ENCODE measurements around the gene ATP5F1C.
"Not testable (repeated sequence)": the region's sequence is repeated elsewhere in the genome, so short reads cannot be mapped to it uniquely, and the experiment has no call there.

Gene ATP5F1C

GRCh38 chr10:7794251-7795026, 6.5 kb downstream of the ATP5F1C start:
- no peak for DNase-seq

- no peak for DNase-seq
Observed at GRCh38 chr10:7795605-7796004, 7.6 kb downstream of the ATP5F1C start.

GRCh38 chr10:7797582-7797981, 9.6 kb downstream of the ATP5F1C start:
- peak in 1 of 5 experiments; percentile 44 for DNase-seq

DNA sequence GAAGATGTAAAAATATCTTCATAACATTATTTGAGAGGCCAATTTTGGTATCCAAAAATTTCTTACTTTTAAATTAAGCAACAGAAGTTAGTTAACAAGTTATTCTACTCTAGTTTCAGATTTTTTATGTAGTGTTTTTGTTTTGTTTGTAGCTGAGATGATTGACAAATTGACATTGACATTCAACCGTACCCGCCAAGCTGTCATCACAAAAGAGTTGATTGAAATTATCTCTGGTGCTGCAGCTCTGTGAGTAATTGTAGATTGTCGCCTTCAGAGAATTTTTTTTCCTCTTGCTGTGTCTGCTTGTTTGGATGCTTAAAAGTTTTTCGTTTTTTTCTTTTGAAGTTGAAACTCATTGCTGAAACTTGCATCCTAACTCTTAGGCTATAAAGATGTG, 14.6 kb downstream of the ATP5F1C start:
- DNase-seq, result no peak

DNA sequence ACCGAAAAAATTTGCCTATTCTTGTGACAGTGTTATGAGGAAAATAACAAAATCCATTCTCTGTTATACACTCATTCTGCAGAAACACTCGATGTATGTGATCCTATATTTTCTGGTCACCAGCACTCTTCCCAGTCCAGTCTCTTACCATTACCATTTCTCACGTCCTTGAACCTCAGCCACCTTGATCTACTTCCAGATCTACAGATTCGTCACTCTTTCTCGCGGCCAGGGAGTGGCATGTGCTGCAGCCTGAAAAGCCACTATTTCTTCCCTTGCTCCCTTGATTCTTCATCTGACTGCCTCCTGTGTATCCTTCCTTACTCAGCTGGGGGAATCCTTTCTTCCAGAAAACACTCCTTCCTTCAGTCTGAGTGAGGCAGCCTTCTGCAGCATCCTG, 16.2 kb downstream of the ATP5F1C start:
- DNase-seq, result no peak

DNA sequence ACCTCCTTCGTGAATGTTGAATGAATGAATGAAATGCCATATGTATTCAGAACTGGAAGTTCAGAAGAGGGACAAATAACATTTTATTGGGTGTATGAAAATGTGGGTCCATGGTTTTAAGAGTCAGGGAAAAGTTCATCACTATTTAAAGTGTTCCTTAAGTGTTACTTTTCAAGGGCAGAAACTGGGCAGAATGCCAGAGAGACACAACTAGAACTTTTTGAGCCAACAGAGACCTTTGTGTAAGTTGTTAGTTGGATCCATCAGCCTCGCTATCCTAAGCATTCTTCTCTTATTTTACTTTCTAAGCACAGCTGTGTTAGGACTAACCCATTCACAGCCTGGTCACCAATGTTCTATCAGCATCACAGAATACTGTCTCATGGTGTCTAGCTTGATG, 16.8 kb downstream of the ATP5F1C start:
- DNase-seq, result no peak

DNA sequence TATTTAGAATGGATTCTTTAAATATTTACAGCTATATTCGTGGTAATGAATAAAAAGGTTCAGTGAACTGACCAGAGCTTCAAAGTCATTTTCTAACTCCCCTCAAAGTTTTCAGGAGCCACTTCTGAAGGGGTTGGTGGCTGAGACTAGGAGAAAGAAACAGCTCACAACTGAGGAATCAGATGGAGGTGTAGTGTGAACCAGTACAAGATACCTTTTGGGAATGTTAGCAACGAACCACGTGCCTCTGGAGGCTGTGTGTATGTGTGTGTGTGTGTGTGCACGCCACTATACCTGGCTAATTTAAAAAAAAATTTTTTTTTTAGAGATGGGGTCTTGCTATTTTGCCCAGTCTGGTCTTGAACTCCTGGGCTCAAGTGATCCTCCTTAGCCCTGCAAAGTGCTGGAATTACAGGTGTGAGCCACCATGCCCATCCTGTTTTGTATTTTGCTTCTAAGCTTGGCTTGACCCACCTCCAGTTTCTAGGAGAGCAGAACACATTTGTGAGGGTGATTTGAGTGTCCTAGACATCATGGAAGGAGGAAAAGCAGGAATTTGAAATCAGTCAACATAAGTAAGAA, 20.8 kb downstream of the ATP5F1C start:
- DNase-seq, result no peak

- no peak for DNase-seq
Observed at GRCh38 chr10:7810443-7810842, 22.5 kb downstream of the ATP5F1C start.

DNA sequence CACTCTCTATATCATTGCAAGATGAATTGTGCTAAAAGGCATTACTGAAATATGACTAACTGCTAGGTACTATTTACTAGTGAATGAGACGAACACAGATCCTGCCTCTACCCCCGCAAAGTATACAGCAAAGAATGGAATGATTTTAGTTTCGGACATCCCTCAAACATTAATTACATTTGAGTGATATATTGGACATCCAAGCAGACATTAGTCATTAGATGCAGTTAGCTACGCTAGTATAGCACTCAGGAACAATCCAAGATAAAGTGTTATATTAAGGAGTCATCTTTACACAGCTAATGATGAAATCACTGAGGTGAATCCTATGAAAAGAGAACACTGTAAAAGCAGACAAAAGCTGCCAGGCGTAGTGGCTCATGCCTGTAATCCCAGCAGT, 23.0 kb downstream of the ATP5F1C start:
- DNase-seq, result no peak

GRCh38 chr10:7811743-7812142, 23.8 kb downstream of the ATP5F1C start:
- DNase-seq, result not testable (repeated sequence)

DNA sequence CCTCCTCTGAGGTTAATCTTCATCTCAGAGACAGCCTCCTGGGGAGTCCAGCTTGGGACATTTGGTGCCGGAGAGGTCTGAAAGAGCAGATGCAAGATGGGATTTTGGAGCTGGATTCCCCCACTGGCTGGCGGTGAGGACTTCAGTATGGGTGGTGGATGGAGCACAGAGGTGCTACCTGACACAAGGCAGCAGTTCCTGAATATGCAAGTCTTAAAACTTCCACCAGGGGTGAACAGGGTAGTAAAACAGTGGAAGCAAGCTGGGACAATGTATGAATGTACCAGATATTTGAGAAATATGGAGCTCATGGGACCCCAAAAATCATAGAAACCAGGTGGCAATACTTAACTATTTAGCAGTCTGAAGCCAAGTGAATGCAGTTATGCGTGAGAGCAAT, 25.5 kb downstream of the ATP5F1C start:
- DNase-seq, result no peak

DNA sequence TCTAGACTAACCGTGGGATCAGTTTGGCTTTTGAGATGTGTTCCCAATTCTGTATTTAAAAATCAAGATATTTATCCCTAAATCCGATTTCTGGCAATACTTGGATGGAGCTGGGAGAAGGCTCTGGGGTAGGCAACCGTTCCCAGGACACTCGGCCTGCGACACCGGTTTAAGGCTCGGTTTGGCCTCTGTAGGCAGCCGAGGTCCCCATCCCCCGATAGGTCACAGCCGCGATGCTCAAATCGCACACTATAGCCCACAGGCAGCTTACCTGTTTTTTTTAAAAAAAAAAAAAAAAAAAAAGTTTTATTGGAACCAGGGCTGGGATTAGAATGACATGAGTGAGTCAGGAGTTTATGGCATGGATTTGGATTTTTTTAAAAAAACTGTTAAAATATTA, 29.6 kb downstream of the ATP5F1C start:
- DNase-seq, result no peak

DNA sequence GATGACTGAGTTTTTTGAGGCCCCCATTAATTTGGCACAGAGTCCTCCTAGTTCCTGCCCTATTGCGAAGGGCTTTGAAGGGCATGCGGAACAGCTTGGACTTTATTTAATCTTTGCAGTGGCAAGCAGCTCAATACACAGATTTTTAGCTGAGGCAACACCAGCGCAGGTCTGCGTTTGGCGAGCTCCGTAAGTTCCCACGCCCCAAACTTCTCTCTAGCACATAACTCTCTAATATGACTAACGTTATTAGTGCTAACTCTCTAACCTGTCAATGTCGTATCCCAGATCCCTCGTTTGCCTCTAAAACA, 30.0 kb downstream of the ATP5F1C start:
- no peak for DNase-seq

- DNase-seq, result peak; percentile 77 to 94 (median 88)
Observed at GRCh38 chr10:7818295-7819120, 30.5 kb downstream of the ATP5F1C start, which contains the start of gene TAF3. Gene TAF3, plus strand, starts transcription at chr10:7818505. Its CDS starts 205 bp downstream, at chr10:7818710.

DNA sequence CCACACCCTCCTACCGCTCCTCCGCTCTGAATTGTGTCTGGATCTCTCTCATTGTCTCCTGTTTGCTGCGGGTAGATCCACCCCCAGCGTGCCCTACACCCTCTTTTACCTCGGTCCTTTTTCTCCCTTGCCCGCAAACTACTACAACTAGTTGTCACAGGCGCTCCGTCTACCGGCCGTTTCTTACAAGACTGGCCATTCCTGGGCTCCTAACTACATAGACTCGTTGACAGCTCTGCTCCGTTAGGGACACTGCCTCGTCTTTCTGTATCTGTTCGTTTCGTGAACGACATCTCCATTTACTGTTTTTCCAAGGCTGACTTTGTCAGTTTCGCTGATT, 31.1 kb downstream of the ATP5F1C start:
- DNase-seq, result peak in 2 of 5 experiments; percentile 7 to 49

- DNase-seq, result no peak
Observed at GRCh38 chr10:7824251-7824650, 36.3 kb downstream of the ATP5F1C start.

GRCh38 chr10:7826971-7827370, 39.0 kb downstream of the ATP5F1C start:
- no peak for DNase-seq

DNA sequence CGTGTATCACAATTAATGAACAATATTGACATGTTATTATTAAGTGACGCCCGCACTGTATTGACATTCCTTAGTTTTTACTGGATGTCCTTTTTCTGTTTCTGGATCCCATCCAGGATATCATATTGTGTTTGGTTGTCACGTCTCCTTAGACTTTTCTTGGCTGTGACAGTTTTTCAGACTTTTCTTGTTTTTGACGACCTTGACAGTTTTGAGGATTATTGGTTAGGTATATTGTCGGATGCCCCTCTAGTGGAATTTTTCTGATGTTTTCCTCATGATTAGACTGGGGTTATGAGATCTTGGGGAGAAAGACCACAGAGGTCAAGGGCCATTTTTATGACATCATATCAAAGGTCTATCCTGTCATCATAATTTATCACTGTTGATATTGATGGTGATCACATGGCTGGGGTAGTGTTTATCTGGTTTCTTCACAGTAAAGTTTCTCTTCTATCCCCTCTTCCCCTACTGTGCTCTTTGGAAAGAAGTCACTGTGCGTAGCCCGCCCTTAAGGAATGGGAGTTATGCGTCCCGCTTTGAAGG, 41.4 kb downstream of the ATP5F1C start:
- DNase-seq, result no peak

- DNase-seq, result no peak
Observed at GRCh38 chr10:7832060-7832459, 44.1 kb downstream of the ATP5F1C start.

- DNase-seq, result no peak
Observed at GRCh38 chr10:7833210-7833609, 45.2 kb downstream of the ATP5F1C start.

- DNase-seq, result no peak
Observed at GRCh38 chr10:7834262-7834661, 46.3 kb downstream of the ATP5F1C start.

DNA sequence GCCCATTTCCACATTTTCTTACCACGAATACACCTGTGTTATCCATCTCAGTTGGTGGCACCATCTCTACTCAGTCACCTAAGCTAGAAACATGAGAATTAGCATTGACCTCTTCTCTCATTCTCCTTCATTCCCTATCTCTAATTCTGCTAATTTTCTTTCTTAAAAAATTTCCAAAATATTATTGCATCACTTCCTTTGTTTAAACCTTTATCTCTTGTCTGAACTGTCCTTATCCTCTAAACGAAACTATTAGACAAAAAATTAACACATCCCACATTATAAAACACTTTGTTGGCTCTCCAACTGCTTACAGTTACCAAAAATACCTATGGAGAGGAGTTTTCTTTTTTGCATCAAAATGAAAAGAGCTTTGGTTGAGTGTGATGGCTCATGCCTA, 48.6 kb downstream of the ATP5F1C start:
- DNase-seq, result no peak

GRCh38 chr10:7846591-7846990, 58.6 kb downstream of the ATP5F1C start:
- no peak for DNase-seq
